Activated naive CD4-positive, alpha-beta T cell (primary cell): ENCODE measurements around the gene CDR2.

Experiments used
- DNase-seq, 4 experiments: peaks; one replicate each; lab custom pipeline; 2025; lab: John Stamatoyannopoulos, UW

Gene CDR2

DNA sequence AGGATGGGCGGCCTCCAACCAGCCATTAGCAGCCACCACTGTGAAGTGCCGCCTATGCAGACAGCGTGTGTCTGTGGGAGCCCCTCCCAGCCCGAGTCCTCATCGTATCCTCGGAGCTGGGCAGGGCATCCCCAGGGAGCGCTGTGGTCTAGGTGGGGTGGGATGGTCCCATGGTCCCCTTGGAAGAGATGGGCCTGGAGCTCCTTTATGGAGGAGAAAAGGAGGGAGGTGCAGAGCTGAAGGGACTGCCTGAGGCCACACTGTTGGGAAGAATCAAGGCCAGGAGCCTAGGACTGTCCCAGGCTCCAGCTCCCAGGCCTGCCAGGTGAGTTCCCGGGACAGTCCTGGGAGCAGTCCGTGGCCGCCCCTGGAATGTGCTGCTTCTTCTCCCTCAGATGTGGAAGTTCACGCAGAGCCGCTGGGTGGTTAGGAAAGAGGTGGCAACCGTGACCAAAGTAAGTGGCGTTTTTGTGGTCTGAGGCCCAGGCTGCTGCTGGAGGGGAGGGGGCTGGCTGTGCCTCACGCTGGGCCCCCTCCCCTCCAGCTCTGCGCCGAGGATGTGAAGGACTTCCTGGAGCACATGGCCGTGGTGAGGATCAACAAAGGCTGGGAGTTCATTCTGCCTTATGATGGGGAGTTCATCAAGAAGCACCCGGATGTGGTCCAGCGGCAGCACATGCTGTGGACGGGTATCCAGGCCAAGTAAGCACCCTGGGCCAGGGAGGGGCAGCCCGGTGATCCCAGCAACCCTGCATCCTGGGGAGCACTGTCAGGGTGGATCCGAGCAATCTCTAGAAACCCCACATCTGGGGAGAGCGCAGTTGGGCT is 50.2 kb downstream of the CDR2 start:
- no peak for DNase-seq

DNA sequence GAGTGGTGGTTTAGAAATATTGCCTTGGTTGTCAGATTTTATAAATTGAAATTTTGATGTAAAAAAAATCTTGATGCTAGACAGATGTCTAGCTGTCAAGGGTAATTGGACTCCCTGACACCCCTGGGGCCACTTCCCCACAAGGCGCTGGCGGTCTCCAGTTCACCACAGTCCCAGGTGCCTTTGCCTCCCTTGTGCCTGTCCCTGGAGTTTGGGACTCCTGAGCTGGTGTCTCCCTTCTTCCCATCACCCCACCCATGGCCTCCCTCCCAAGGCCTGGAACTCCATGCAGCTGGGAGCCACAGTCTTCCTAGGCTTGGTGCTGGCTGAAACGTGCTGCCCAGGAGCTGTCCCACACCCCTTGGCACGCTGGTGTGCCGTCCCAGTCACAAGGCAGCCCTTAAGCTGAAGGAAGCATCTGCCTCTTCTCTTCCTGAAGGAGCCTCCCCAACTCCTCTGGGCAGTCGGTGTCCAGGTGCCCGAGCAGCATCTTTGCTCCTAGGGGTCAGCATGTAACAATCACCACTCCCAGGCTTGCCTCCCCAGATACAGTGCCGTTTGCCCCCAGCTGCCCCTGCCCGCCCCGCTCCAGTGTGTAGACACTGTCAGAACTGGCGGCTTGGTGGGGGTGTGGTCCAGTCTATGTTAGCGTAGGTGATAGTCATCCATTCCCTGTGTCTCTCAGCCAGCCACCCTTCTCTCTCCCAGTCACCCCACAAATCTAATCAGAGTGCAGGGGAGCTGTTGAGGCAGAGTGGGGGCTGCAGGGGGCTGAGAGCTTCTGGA is 51.1 kb downstream of the CDR2 start:
- no peak for DNase-seq

DNA sequence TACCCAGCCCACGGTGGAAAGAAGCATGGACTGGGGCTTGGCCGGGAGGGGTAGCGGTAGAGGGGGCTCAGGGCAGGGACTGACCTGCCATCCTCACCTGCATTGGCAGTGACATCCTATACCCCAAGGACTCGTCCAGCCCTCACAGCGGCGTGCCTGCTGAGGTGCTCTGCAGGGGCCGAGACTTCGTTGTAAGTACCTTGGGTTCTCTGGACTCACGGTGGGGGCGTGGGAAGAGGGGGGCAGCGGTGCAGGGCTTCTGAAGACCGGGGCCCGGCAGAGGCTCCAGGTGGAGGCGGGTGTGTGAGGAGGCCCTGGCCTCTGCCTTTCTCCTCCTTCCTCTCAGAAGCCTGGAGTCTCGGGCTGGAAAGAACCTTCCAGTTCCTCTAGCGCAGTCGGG is 51.7 kb downstream of the CDR2 start:
- DNase-seq, result no peak

DNA sequence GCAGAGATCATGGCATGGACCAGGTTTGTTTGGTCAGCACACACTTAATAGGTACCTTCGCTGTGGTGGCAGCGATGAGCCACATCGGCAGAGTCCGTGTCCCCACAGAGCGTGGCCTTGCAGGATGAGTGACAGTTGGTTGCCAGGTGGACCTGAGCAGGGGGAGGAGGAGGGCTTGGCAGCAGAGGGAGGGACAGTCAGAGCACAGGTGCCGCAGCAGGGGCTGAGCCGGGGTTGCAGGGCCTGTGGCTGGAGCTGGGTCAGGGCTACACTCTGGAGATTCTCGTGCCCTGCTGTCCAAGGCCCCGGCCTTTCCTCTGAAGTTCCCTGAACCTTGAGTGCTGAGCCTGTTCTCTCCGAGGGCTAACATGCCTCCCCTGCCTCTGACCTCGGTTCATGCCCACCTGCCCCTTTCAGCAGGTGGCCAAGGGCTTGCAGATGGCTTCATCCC is 52.4 kb downstream of the CDR2 start:
- no peak for DNase-seq

DNA sequence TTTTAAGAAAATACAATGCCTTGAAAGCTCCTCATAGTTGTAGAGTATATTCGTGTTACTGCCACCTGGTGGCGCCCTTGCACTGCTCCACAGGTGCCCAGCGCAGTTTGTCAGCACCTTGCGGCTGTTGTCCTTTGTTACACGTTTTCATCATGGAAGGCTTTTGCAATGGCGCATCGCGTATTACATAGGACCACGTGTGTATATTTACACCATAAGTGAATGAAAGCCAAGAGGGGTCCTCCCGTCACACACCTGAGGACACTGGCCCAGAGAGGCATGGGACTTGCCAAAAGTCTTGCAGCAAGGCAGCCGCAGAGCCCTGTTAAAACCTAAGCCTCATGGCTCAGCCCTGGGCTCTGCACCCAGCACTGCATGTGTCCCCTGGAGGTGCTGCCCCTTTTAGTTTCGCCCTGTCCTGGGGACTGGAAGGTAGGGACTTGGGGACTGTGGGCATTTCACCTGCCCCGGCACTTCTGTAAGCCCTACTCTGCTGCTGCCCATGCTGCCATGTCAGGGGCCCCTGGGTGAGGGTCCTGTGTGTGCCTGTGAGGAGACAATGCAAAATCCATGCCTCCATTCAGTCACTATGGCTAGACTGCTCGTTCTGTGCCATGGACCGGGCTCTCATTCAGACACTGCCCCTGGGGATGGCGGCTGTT is 52.9 kb downstream of the CDR2 start:
- peak in 3 of 4 experiments; percentile 25 to 62 (median 60) for DNase-seq

DNA sequence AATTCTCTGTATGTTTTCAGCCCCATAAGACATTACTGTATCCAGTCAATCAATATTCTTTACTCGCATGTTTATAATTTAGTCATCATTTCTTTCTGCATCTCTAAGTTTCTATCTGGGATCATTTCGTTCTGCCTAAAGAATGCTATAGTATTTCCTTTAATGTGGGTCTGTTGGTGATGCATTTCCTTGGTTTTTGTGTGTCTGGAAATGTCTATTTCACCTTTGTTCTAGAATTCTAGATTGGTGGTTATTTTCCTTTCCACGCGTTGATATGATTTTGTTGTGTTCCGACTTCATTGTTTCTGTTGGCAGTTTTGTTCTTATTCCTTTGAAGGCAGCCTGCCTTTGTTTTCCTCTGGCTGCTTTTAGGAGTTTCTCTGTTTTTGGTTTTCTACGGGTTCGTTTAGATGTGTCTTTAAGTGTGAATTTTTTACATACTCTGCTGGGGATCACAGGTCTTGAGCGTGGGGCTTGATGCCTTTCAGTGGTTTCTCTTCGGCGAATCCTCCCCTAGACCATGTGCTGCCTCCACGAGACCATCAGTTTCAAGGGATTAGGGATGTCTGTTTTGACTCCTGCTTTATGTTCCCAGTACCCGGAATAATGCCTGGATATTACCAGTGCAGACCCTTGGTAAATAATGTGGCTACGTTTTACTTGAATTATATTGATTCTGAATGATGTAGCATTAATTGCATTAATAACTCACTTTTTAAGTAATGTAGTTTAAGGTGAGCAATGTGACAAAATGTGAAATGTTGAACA is 53.7 kb downstream of the CDR2 start:
- no peak for DNase-seq

DNA sequence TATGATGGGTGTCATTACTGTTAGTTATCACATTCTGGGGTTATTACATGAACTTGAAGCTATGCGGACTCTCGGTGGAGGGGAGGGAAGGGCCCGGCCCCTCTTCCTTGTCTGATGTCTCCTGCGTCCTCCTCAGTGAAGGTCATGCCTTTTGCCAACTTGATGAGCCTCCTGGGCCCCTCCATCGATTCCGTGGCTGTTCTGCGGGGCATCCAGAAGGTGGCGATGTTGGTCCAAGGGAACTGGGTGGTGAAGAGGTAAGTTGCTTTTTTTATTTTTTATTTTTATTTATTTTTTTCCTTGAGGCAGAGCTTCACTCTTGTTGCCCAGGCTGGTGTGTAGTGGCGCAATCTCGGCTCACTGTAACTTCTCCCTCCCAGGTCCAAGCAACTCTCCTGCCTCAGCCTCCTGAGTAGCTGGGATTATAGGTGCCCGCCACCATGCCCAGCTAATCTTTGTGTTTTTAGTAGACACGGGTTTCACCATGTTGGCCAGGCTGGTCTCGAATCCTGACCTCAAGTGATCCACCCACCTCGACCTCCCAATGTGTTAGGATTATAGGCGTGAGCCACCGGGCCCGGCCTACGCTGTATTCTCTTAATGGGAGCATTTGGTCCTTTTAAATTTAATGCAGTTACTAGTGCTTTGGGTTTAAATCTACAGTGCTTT is 55.6 kb downstream of the CDR2 start:
- DNase-seq, result peak in 3 of 4 experiments; percentile 23 to 53 (median 26)

DNA sequence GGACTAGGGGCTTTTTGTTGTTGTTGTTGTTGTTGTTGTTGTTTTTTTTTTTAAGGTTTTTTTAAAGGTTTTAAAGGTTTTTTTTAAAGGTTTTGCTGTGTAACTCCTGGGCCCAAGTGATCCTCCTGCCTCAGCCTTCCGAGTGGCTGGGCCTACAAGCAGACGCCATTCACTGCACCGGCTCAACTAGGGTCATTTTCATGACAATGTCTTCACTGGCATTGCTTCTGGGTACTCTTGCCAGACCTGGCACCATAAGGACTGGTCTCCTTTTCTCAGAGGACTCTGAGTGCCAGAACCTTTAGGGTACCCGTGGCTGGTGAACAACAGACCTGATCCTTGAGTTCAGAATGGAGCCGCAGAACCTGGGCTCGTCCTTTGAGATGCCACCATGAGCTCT is 56.8 kb downstream of the CDR2 start:
- no peak for DNase-seq

DNA sequence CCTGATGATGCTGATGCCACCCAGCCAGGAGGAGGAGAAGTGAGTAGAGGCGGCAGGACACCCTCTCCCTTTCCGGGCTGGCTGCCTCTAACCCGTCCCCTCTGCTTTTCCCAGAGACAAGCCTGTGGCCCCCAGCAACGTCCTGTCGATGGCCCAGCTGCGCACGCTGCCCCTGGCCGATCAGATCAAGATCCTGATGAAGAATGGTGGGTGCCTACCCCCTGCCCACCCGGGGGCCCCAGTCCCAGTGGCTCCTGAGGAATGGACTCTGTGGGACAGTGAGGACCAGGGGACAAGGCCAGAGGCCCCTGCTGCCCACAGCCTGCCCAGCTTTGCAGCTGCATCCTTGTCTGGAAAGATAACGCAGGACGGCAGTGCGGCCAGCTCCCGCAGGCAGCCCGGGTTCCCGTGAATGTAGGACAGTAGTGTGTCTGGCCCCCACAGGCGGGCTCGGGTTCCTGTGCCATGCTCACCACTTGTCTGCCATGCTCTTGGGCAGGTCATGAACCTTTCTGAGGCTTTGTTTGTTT is 57.4 kb downstream of the CDR2 start:
- no peak for DNase-seq

DNA sequence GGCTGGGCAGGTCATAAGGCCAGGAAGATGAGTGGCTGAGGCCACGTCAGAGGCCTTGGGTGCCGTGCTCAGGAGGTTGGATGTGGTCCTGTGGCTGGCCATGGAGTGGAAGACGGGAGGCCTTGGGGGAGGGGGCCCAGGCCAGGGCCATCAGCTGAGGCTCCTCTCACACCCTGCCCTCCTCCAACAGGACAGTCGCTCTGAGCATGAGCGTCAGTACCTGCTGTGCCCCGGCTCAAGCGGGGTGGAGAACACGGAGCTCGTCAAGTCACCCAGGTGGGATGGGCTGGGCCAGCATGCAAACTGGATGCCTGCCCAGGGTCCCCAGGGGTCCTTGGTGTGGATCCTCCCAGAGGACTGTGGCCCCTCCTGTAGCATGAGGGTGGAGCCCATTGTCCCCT is 58.0 kb downstream of the CDR2 start:
- no peak for DNase-seq

DNA sequence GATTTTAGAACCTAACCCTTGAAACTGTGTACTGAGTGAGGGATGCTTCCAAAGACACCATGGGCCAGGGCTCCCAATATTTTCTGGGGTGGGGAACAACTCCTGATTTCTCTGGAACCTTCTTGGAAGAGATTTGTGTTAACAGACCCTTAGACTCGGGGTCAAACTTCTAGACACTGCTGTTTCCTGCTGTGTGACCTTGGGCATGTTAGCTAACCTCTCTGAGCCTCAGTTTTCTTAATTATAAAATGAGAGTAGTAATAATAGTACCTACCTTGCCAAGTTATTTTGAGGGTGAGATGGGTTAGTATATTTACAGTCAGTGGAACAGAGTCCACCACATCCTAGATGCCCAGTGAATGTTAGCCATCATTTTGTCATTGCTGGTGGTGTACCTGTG is 58.4 kb downstream of the CDR2 start:
- no peak for DNase-seq

DNA sequence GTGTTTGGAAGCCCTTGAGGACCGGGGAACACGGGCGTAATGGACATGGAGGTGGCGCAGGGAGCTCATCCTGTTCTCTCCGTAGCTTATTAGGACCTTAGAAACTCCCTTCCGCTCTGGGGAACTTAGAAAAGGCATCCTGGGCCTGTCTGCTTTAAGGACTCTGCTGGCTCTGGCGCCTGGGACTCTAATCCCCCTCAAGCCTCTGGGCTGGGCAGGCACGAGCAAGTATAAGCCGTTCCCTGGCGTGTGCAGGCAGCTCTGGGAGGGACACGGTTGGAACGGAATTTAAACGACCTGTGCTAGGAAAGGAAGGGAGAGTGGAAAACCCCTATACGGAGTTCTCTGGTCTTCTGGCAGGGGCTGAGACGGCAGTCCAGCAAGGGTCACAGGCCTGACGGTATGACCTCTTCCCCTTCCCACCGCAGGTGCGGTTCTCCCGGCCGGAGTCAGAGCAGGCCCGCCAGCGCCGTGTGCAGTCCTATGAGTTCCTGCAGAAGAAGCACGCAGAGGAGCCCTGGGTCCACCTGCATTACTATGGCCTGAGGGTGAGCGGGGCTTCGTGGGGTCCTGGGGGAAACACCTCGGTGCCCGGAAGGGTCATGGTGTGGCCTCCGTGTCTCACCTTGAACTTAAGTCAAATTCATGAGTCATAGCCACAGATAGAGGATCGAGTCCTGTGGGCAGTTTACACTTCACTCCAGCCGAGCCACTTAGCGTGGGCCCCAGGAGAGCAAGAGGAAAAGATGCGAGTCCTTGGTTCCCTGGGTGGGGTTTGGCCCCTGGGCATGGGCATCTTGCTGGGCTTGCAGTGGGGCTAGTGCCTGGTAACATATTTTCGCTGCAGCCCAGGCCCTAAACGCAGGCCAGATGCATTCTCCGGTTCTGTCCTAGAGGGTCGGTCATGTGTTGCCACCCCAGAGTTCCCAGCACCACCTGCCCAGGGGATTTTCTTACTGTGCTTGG is 59.5 kb downstream of the CDR2 start:
- no peak for DNase-seq

DNA sequence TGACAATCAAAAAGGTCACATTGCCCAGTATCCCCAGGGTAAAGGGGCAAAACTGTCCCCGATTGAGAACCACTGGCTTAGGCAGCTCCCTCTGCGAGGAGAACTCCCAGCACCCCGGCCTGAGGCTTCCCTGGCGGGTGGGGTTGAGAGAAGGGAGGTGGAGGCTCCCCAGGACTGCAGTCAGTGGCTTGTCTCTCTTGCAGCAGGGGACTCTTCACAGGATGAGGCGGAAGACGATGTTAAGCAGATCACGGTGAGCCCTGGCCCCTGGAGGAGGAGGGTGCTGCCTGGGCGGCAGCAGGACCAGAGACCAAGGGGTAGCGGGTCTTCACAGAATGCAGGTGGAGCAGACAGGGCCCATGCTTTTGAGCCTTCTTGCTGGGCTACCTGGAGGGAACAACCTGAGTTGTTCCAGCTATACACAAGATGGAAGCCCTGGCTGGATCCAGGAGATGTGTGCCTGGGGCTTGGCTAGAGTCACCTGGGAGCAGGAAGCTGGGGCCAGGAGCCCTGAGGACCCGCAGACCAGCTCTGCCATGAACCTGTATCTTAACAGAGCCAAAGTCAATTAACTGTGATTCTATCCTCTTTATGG is 60.4 kb downstream of the CDR2 start:
- no peak for DNase-seq

DNA sequence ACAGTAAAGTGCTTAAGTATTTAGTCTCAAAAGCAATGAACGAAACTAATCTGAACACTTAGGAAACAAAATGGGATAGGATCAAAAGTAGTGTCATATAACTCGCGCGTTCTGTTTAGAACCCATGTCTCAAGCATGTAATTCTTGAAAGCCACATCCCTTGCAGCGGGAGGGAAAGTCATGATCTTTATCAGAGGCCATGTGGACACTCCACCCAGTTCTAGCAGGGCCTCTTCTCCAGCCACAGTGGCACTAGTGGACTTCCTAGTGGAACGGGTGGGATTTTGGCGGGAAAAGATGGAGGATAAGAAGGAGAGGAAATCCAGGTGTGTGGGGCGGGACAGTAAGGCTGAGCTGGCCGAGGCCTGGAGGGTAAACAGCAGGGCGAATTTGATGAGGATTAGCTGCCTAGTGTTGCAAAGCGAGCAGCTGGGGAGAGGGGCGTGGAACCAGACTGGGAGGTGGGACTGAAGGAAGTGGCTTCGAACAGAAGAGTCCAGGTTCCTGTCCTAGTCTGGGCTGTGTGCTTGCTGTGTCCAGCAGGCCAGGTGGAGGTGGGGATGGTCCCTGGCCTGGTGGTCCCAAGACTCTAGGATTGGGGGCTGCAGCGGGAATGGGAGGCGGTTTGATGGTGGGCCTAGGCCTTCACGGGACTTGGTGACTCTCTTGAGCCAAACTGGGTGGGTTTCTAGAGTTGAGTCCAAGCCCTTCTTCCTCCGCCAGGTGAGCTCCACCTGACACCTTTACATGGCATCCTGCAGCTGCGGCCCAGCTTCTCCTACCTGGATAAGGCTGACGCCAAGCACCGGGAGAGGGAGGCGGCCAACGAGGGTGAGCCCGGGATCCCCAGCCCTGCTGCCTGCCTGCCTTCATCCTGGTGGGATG is 61.3 kb downstream of the CDR2 start:
- no peak for DNase-seq

DNA sequence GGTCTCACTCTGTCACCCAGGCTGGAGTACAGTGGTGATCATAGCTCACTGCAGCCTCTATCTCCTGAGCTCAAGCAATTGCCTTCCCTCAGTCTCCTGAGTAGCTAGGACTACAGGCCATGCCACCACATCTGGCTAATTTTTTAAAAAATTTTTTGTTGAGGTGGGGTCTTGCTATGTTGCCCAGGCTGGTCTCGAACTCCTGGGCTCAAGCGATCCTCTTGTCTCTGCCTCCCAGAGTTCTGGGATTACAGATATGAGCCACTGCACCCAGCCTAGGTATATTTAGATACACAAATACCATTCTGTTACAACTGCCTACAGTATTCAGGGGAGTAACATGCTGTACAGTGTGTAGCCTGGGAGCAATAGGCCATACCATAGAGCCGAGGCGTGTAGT is 62.9 kb downstream of the CDR2 start:
- no peak for DNase-seq

DNA sequence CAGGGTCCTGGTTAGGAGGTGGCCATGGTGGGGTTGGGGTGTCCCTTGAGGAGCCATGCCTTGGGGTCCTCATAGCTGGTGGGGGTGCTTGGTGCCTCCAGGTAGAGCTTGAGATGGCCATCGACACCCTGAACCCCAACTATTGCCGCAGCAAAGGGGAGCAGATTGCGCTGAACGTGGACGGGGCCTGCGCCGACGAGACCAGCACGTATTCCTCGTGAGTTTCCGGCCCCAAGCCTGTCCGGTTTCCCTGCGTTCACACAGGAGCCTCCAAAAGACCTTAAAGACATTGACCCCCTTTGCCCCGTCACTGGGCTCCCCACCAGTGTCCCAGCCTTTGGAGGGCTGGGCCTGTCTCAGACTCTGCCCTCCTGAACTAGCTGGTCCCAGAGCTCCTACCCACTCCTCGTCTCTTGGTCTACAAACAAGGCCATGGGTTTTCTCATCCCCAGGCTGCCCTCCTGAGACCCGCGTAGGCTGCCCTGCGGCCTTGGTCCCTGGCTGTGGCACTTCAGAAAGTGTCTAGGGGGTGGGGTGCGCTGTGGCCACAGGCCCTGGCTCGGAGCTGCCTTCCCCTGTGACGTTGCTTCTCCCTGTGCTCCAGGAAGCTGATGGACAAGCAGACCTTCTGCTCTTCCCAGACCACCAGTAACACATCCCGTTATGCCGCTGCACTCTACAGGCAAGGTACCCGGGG is 65.4 kb downstream of the CDR2 start:
- no peak for DNase-seq

DNA sequence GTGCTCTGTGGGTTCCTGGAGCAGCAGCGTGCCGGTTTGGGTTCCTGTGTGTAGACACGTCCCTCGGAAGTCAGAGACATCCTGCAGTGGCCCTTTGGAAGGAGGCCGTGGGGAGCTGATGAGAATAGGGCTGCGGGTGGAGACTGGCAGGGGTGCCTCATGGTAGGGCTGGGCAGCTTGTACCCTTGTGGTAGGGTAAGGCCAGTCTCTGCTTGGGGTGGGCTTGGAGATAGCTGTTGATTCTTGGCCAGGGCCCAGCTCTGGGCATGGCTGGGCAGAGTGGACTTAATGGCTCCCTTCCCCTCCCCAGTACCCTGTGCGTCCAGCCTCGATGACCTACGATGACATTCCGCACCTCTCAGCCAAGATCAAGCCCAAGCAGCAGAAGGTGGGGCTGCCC is 66.6 kb downstream of the CDR2 start:
- no peak for DNase-seq

DNA sequence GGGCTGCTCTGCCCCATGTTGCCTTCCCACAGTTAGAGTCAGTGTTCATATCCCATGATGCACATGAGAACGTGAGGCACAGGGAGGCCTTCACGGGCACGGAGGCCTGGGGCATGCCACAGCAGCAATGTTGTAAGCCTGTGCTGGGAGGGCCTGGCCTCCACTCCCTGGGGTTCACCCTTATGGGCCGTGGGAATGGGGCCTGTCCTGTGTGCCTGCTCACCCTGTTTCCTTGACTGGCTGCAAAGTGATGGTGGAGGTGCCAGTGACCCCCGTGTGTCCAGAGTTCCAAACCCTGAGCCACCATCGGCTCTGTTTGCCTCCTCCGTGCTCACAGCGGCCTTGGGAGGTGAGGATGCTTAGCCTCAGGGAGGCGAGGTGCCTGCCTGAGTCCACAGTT is 67.6 kb downstream of the CDR2 start:
- no peak for DNase-seq
